GM21619 (cell line): ENCODE results near the gene ALG14.
"Not testable (repeated sequence)": the region's sequence is repeated elsewhere in the genome, so short reads cannot be mapped to it uniquely, and the experiment has no call there.

ENCODE experiments used
- ATAC-seq: cut with Tn5 transposase; IDR thresholded peaks from one replicate; pipeline ENCODE4 v1.9.1; 2021; ENCODE audit not compliant: unreplicated experiment

The ALG14 gene

GRCh38 chr1:95043141-95043980, 29.4 kb downstream of the ALG14 start:
- ATAC-seq = peak; percentile 90

GRCh38 chr1:95042286-95042685, 30.5 kb downstream of the ALG14 start:
- ATAC-seq = no peak

- no peak for ATAC-seq
These were observed 31.1 kb downstream of the ALG14 start for GRCh38 chr1:95041491-95042165.

- no peak for ATAC-seq
These were observed 32.7 kb downstream of the ALG14 start for GRCh38 chr1:95040032-95040525.

- no peak for ATAC-seq
These were observed 33.3 kb downstream of the ALG14 start for GRCh38 chr1:95039360-95040031.

- no peak for ATAC-seq
These were observed 37.2 kb downstream of the ALG14 start for GRCh38 chr1:95035536-95035935.

- ATAC-seq = no peak
These were observed 38.2 kb downstream of the ALG14 start for GRCh38 chr1:95034506-95034905.

- no peak for ATAC-seq
These were observed 38.9 kb downstream of the ALG14 start for GRCh38 chr1:95033843-95034242.

- no peak for ATAC-seq
These were observed 43.2 kb downstream of the ALG14 start for GRCh38 chr1:95029532-95029931.

- ATAC-seq = no peak
These were observed 43.8 kb downstream of the ALG14 start for GRCh38 chr1:95028954-95029353.

GRCh38 chr1:95027046-95027445, 45.7 kb downstream of the ALG14 start:
- no peak for ATAC-seq

- ATAC-seq = no peak
These were observed 49.2 kb downstream of the ALG14 start for GRCh38 chr1:95023399-95024043.

- ATAC-seq = no peak
These were observed 50.2 kb downstream of the ALG14 start for GRCh38 chr1:95022644-95022926.

- no peak for ATAC-seq
These were observed 50.7 kb downstream of the ALG14 start for GRCh38 chr1:95021805-95022643.

GRCh38 chr1:95021119-95021518, 51.6 kb downstream of the ALG14 start:
- no peak for ATAC-seq

- not testable (repeated sequence) for ATAC-seq
These were observed 53.3 kb downstream of the ALG14 start for GRCh38 chr1:95019466-95019865.

GRCh38 chr1:95018602-95019369, 54.0 kb downstream of the ALG14 start:
- no peak for ATAC-seq

GRCh38 chr1:95017775-95018174, 55.0 kb downstream of the ALG14 start:
- ATAC-seq = no peak

- ATAC-seq = no peak
These were observed 57.7 kb downstream of the ALG14 start for GRCh38 chr1:95015076-95015475.
